K562 (cell line): Measurements from ENCODE around the gene FAM53B. TPM values are rescaled to one million over a fixed set of nuclear protein-coding genes. Genes with fewer than 3 reads are reported as not detected.
A peak's percentile ranks its signal among the peaks of the same experiment; 100 is the strongest.

Experiments
- CXXC5 ChIP-seq: fragments of 250-450 bp; sonication (Bioruptor Pico); IDR thresholded peaks from 2 replicates; pipeline ENCODE4 v1.8.0; 2022; ENCODE audit warnings: inconsistent platforms, mild to moderate bottlenecking, moderate library complexity
- EZH2 ChIP-seq: IDR thresholded peaks from 2 replicates; pipeline ENCODE4 v1.6.1; 2012; ENCODE audit warnings: low read depth, mild to moderate bottlenecking, inconsistent platforms, low read length, borderline replicate concordance
- FOXP1 ChIP-seq: sonication (generic); formaldehyde crosslinking; IDR thresholded peaks from 2 replicates; pipeline ENCODE4 v1.8.0; 2022; ENCODE audit warnings: mild to moderate bottlenecking, missing genetic modification reagents
- GABPA ChIP-seq: fragments of 200-800 bp; sonication (Bioruptor generic); conservative IDR thresholded peaks from 2 replicates; pipeline ENCODE4 v1.6.1; 2016; ENCODE audit warnings: low read depth, missing genetic modification characterization, missing compliant biosample characterization
- GATAD2A ChIP-seq: fragments of 450-650 bp; IDR thresholded peaks from 2 replicates; pipeline ENCODE4 v1.6.1; 2017
- HLTF ChIP-seq: fragments of 450-650 bp; IDR thresholded peaks from 2 replicates; pipeline ENCODE4 v1.6.1; 2016
- JUNB ChIP-seq: fragments of 450-650 bp; formaldehyde crosslinking; conservative IDR thresholded peaks from 2 replicates; pipeline ENCODE4 v1.4.0; 2020; ENCODE audit warnings: mild to moderate bottlenecking
- KDM4B ChIP-seq, 2 experiments: fragments of 450-650 bp in 1 of 2; sonication (generic) in 1 of 2; IDR thresholded peaks; 2 replicates each; pipeline ENCODE4 v1.6.1; 2016 to 2017; ENCODE audit warnings: borderline replicate concordance in 2 of 2, antibody characterized with exemption in 1 of 2, low read depth in 1 of 2, mild to moderate bottlenecking in 1 of 2
- NR2C1 ChIP-seq, 2 experiments: fragments of 450-650 bp; IDR thresholded peaks; 2 replicates each; pipeline ENCODE4 v1.6.1; 2017; ENCODE audit warnings: mild to moderate bottlenecking in 2 of 2, antibody characterized with exemption in 1 of 2, inconsistent platforms in 1 of 2, missing compliant biosample characterization in 1 of 2, missing genetic modification characterization in 1 of 2
- NR4A1 ChIP-seq, 2 experiments: fragments of 250-450 bp in 1 of 2; fragments of 450-650 bp in 1 of 2; sonication (Bioruptor Pico) in 1 of 2; IDR thresholded peaks; 2 replicates each; pipeline versions ENCODE4 v1.4.0 to v1.6.1; 2016 to 2020; ENCODE audit warnings: mild to moderate bottlenecking in 2 of 2, missing compliant biosample characterization in 1 of 2, missing genetic modification characterization in 1 of 2, moderate library complexity in 1 of 2
- RNF2 ChIP-seq: sonication (generic); IDR thresholded peaks from 2 replicates; pipeline ENCODE4 v1.6.1; 2016
- SAP30 ChIP-seq: fragments of 200-600 bp; sonication (generic); IDR thresholded peaks from 2 replicates; pipeline ENCODE4 v1.6.1; 2012; ENCODE audit warnings: borderline replicate concordance, low read depth, mild to moderate bottlenecking, moderate library complexity, low read length, control low read depth, inconsistent platforms; ENCODE audit not compliant: insufficient read depth, poor library complexity, severe bottlenecking
- SMAD1 ChIP-seq: fragments of 150-350 bp; IDR thresholded peaks from 2 replicates; pipeline ENCODE4 v1.6.1; 2014; ENCODE audit warnings: low read length, low read depth; ENCODE audit not compliant: partially characterized antibody
- SMARCA4 ChIP-seq: fragments of 450-650 bp; IDR thresholded peaks from 2 replicates; pipeline ENCODE4 v1.6.1; 2016
- TAF9B ChIP-seq: fragments of 450-650 bp; IDR thresholded peaks from 2 replicates; pipeline ENCODE4 v1.6.1; 2018; ENCODE audit warnings: mild to moderate bottlenecking; ENCODE audit not compliant: partially characterized antibody
- ZNF143 ChIP-seq: sonication (generic); formaldehyde crosslinking; IDR thresholded peaks from 2 replicates; pipeline ENCODE4 v1.9.0; 2022; ENCODE audit warnings: mild to moderate bottlenecking, missing genetic modification reagents
- polyA plus RNA-seq, 8 experiments: library from polyadenylated mRNA; depleted of rRNA in 4 of 8; stranded (reverse) in 5 of 8; unstranded in 3 of 8; fragments of >200 nt; fragmentation: Nextera tagmentation in 2 of 8; fragmentation: Illumina TruSeq in 1 of 8; extraction: Ambion mirVana in 2 of 8; extraction: Trizol in 1 of 8; gene quantifications; 2 replicates each; pipeline versions ENCODE4 v1.2.1 to v1.2.3, GENCODE V29; 2011 to 2014; ENCODE audit warnings: inconsistent platforms in 1 of 8, missing spikeins in 1 of 8
- total RNA-seq, 7 experiments: library from RNA; depleted of rRNA in 6 of 7; stranded (reverse); fragments of >200 nt in 6 of 7; fragmentation: Illumina TruSeq in 2 of 7; extraction: Trizol in 2 of 7; gene quantifications; 2 replicates each; pipeline versions ENCODE4 v1.2.1 to v1.2.3, GENCODE V29; 2011 to 2021; ENCODE audit warnings: low replicate concordance in 1 of 7
- TF ChIP-seq, protein P1 (sequence below): sonication (generic); formaldehyde crosslinking; IDR thresholded peaks from 2 replicates; pipeline ENCODE4 v1.8.1; 2023; ENCODE audit warnings: mild to moderate bottlenecking, missing genetic modification reagents
- TF ChIP-seq, protein P2 (sequence below): fragments of 250-450 bp; sonication (Bioruptor Pico); IDR thresholded peaks from 2 replicates; pipeline ENCODE4 v1.8.0; 2021; ENCODE audit warnings: borderline replicate concordance, mild to moderate bottlenecking, moderate library complexity; ENCODE audit not compliant: poor library complexity, severe bottlenecking
- TF ChIP-seq, protein P3 (sequence below): fragments of 250-450 bp; sonication (Bioruptor Pico); IDR thresholded peaks from 2 replicates; pipeline ENCODE4 v1.4.0; 2020

The FAM53B gene
- total and polyA plus RNA-seq, 9 of the 15 experiments (the other 6 are each of a cell fraction or from before 2014, with no cell fraction given), result 0.03 to 16.5 (median 5.0) TPM

DNA sequence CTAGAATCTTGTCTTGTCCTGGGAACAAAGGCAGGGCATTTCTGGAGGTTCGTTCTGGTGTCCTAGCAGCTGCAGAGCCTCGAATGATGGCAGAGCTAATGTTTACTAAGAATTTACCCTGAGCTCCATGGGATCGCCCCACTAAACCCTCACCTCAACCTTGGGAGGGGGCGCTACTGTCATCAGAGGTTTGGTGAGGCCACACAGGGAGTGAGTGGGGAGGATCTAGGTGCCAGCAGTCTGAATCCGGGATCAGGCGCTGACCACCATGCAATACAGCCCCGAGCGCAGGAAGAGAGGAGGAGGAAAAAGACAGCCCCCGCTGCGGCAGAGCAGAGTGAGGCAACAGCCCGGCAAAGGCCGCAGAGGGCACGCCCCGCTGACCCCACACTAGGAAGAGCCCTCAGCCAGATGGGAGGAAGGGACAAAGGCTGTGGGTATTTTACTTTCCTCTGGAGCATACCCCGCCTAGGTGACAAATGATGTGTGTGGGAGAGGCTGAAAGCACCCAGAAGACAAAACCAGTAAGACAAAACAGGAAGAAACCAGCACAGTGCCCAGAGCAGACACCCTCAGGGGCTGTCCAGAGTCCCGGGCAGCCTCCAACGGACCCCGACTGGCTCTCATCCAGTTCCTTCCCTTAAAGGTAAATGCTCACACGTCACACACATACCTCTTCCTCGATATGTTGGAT lies 103.5 kb downstream of the FAM53B start (continued):
- TF ChIP-seq NR2C1 (IDR thresholded peaks at IDR 0.05) (no peak), NR2C1 (tag; IDR thresholded peaks at IDR 0.05) (0 out of 2 replicates have a peak, but pooled peaks have one; percentile 35), NR4A1 (CRISPR knock-in tag; IDR thresholded peaks at IDR 0.05) (no peak), NR4A1 (tag; IDR thresholded peaks at IDR 0.05) (no peak), GATAD2A (no peak), TAF9B (no peak), KDM4B (IDR thresholded peaks at IDR 0.05; ENCODE audit: borderline replicate concordance in 2 of 2, low read depth in 1 of 2) (no peak), ZNF143 (no peak), RNF2 (no peak), JUNB (CRISPR knock-in tag) (no peak), EZH2 (no peak), HLTF (no peak), SAP30 (no peak), SMARCA4 (no peak), GABPA (tag) (peak; percentile 55), FOXP1 (CRISPR knock-in tag) (no peak), CXXC5 (peak; percentile 39), SMAD1 (no peak)
- TF ChIP-seq, protein P1, sequence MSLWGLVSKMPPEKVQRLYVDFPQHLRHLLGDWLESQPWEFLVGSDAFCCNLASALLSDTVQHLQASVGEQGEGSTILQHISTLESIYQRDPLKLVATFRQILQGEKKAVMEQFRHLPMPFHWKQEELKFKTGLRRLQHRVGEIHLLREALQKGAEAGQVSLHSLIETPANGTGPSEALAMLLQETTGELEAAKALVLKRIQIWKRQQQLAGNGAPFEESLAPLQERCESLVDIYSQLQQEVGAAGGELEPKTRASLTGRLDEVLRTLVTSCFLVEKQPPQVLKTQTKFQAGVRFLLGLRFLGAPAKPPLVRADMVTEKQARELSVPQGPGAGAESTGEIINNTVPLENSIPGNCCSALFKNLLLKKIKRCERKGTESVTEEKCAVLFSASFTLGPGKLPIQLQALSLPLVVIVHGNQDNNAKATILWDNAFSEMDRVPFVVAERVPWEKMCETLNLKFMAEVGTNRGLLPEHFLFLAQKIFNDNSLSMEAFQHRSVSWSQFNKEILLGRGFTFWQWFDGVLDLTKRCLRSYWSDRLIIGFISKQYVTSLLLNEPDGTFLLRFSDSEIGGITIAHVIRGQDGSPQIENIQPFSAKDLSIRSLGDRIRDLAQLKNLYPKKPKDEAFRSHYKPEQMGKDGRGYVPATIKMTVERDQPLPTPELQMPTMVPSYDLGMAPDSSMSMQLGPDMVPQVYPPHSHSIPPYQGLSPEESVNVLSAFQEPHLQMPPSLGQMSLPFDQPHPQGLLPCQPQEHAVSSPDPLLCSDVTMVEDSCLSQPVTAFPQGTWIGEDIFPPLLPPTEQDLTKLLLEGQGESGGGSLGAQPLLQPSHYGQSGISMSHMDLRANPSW (CRISPR knock-in tag), result no peak
- TF ChIP-seq, protein P2, sequence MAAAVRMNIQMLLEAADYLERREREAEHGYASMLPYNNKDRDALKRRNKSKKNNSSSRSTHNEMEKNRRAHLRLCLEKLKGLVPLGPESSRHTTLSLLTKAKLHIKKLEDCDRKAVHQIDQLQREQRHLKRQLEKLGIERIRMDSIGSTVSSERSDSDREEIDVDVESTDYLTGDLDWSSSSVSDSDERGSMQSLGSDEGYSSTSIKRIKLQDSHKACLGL, result no peak
- TF ChIP-seq, protein P3, sequence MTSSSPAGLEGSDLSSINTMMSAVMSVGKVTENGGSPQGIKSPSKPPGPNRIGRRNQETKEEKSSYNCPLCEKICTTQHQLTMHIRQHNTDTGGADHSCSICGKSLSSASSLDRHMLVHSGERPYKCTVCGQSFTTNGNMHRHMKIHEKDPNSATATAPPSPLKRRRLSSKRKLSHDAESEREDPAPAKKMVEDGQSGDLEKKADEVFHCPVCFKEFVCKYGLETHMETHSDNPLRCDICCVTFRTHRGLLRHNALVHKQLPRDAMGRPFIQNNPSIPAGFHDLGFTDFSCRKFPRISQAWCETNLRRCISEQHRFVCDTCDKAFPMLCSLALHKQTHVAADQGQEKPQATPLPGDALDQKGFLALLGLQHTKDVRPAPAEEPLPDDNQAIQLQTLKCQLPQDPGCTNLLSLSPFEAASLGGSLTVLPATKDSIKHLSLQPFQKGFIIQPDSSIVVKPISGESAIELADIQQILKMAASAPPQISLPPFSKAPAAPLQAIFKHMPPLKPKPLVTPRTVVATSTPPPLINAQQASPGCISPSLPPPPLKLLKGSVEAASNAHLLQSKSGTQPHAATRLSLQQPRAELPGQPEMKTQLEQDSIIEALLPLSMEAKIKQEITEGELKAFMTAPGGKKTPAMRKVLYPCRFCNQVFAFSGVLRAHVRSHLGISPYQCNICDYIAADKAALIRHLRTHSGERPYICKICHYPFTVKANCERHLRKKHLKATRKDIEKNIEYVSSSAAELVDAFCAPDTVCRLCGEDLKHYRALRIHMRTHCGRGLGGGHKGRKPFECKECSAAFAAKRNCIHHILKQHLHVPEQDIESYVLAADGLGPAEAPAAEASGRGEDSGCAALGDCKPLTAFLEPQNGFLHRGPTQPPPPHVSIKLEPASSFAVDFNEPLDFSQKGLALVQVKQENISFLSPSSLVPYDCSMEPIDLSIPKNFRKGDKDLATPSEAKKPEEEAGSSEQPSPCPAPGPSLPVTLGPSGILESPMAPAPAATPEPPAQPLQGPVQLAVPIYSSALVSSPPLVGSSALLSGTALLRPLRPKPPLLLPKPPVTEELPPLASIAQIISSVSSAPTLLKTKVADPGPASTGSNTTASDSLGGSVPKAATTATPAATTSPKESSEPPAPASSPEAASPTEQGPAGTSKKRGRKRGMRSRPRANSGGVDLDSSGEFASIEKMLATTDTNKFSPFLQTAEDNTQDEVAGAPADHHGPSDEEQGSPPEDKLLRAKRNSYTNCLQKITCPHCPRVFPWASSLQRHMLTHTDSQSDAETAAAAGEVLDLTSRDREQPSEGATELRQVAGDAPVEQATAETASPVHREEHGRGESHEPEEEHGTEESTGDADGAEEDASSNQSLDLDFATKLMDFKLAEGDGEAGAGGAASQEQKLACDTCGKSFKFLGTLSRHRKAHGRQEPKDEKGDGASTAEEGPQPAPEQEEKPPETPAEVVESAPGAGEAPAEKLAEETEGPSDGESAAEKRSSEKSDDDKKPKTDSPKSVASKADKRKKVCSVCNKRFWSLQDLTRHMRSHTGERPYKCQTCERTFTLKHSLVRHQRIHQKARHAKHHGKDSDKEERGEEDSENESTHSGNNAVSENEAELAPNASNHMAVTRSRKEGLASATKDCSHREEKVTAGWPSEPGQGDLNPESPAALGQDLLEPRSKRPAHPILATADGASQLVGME (CRISPR knock-in tag), result no peak
